ENCODE data around the gene KLHL8. TPM values are rescaled to one million over a fixed set of nuclear protein-coding genes. Genes with fewer than 3 reads are reported as not detected.

The KLHL8 gene
- total RNA-seq, 1 experiment from 2014 or later, result 24.2 TPM

DNA sequence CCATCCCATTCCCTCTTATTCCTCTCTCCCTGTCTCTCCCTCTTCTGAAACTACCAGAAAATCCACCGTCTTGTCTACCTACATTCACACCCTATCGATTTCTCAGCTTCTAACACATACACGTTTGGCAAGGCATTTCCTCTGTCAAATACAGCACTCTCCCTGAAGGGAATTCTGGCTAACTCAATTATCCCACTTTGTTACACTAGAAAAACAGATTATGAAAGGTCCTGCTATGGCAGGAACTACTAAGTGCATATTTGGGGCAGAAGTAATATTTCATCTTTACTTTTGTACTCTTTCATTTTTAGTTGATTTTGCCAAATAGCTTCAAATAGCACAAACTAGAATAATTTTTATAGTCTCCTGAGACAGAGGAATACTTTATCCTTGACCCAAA is 46.6 kb upstream of the KLHL8 start:
- H3K4me3 ChIP-seq (replicated peaks in 1 of 2; ENCODE audit: low read depth in 1 of 2, low read length in 2 of 2), result no peak overlapping the region
- no peaks in the 10 kb centered on the region for H3K9me3 ChIP-seq (ENCODE audit: control insufficient read depth in 1 of 2, insufficient read depth in 1 of 2, low read depth in 1 of 2, low read length in 2 of 2)
- H2AFZ ChIP-seq (ENCODE audit: low read depth, low read length, poor library complexity, severe bottlenecking), result no peak overlapping the region
- BruUV-seq (replicated peaks), result no TSS peak
- DNase-seq (ENCODE audit: low read depth, low spot score), result no peak
- no peaks in the 10 kb centered on the region for H3K27me3 ChIP-seq (ENCODE audit: insufficient read depth, low read length)
- CTCF ChIA-PET, result no interaction called here
- no peak for ATAC-seq
- intact Hi-C loops (cut with micrococcal nuclease), result no loop called here
- no peak overlapping the region for H3K9ac ChIP-seq (ENCODE audit: low read length)
- H3K4me1 ChIP-seq (ENCODE audit: control insufficient read depth in 1 of 2, insufficient read depth in 2 of 2, low read length in 2 of 2), result no peaks in the 10 kb centered on the region
- TF ChIP-seq EZH2phosphoT487 (IDR thresholded peaks at IDR 0.05; ENCODE audit: borderline replicate concordance), result no peak
- TF ChIP-seq SP1 (IDR thresholded peaks at IDR 0.05; ENCODE audit: low read depth), result no peak
- TF ChIP-seq CTCF (IDR thresholded peaks at IDR 0.05 in 2 of 3, conservative IDR thresholded peaks at IDR 0.05 in 1 of 3; ENCODE audit: borderline replicate concordance in 1 of 3, insufficient read depth in 1 of 3, low read depth in 2 of 3, low read length in 2 of 3), result no peak
- no peak for TF ChIP-seq RAD21 (IDR thresholded peaks at IDR 0.05; ENCODE audit: low read depth)
- TF ChIP-seq, protein P1, sequence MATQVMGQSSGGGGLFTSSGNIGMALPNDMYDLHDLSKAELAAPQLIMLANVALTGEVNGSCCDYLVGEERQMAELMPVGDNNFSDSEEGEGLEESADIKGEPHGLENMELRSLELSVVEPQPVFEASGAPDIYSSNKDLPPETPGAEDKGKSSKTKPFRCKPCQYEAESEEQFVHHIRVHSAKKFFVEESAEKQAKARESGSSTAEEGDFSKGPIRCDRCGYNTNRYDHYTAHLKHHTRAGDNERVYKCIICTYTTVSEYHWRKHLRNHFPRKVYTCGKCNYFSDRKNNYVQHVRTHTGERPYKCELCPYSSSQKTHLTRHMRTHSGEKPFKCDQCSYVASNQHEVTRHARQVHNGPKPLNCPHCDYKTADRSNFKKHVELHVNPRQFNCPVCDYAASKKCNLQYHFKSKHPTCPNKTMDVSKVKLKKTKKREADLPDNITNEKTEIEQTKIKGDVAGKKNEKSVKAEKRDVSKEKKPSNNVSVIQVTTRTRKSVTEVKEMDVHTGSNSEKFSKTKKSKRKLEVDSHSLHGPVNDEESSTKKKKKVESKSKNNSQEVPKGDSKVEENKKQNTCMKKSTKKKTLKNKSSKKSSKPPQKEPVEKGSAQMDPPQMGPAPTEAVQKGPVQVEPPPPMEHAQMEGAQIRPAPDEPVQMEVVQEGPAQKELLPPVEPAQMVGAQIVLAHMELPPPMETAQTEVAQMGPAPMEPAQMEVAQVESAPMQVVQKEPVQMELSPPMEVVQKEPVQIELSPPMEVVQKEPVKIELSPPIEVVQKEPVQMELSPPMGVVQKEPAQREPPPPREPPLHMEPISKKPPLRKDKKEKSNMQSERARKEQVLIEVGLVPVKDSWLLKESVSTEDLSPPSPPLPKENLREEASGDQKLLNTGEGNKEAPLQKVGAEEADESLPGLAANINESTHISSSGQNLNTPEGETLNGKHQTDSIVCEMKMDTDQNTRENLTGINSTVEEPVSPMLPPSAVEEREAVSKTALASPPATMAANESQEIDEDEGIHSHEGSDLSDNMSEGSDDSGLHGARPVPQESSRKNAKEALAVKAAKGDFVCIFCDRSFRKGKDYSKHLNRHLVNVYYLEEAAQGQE (IDR thresholded peaks at IDR 0.05; ENCODE audit: low read depth), result no peak
- H3K36me3 ChIP-seq (ENCODE audit: control insufficient read depth in 1 of 2, insufficient read depth in 2 of 2, low read length in 2 of 2), result no peaks in the 10 kb centered on the region
- RAD21 ChIA-PET (ENCODE audit: low non-redundant PET in 1 of 2, low total read pairs in 2 of 2, uncharacterized antibody in 2 of 2, unreplicated experiment in 2 of 2), result no interaction called here
- no peaks in the 10 kb centered on the region for H3K9me2 ChIP-seq (ENCODE audit: insufficient read depth)
- no peaks in the 10 kb centered on the region for H3K79me2 ChIP-seq (ENCODE audit: insufficient read depth, low read length)
- POLR2A ChIA-PET, result no interaction called here
- no peak overlapping the region for H3K27ac ChIP-seq (ENCODE audit: low read depth, low read length)
- no peak overlapping the region for H3K4me2 ChIP-seq (ENCODE audit: low read length)
- no peaks in the 10 kb centered on the region for H4K20me1 ChIP-seq (ENCODE audit: insufficient read depth)

Measured in HCT116 (cell line).